SK-N-MC (cell line): Measurements from ENCODE around the gene CARMIL1.

Experiments used
- DNase-seq: peaks from one replicate; pipeline ENCODE4 v3.0.0-alpha.2; 2011; ENCODE audit warnings: low read depth, low spot score
- H3K27ac ChIP-seq: fragments of 200-600 bp; sonication (generic); 2 replicates; pipeline ENCODE4 v1.5.1; 2016; ENCODE audit warnings: mixed run types
- H3K36me3 ChIP-seq: fragments of 200-600 bp; sonication (generic); 2 replicates; pipeline ENCODE4 v1.6.1; 2017; ENCODE audit warnings: antibody characterized with exemption, low read length, mixed read lengths; ENCODE audit not compliant: insufficient read depth
- H3K4me3 ChIP-seq: fragments of 200-600 bp; sonication (generic); 2 replicates; pipeline ENCODE4 v1.5.1; 2016
- H3K9ac ChIP-seq: fragments of 200-600 bp; sonication (generic); 2 replicates; pipeline ENCODE4 v1.8.0; 2017; ENCODE audit warnings: mixed run types, mixed read lengths; ENCODE audit not compliant: insufficient read length
- H3K9me3 ChIP-seq: fragments of 200-600 bp; sonication (generic); 2 replicates; pipeline ENCODE4 v1.6.1; 2017; ENCODE audit warnings: low read depth, mild to moderate bottlenecking, antibody characterized with exemption, low read length, moderate library complexity, mixed read lengths
- EZH2 ChIP-seq: fragments of 200-600 bp; sonication (generic); IDR thresholded peaks from one replicate; pipeline ENCODE4 v1.6.1; 2017; ENCODE audit warnings: antibody characterized with exemption
- FOXP2 ChIP-seq: optimal IDR thresholded peaks from 2 replicates; pipeline ENCODE3; 2011; ENCODE audit warnings: mild to moderate bottlenecking, moderate library complexity; ENCODE audit not compliant: insufficient read depth; ENCODE audit errors: extremely low read length, control extremely low read depth
- POLR2AphosphoS5 ChIP-seq: IDR thresholded peaks from 2 replicates; pipeline ENCODE4 v1.6.1; 2012; ENCODE audit warnings: mild to moderate bottlenecking, low read depth, low read length, borderline replicate concordance

Gene CARMIL1

GRCh38 chr6:25497383-25498040 is 218.3 kb downstream of the CARMIL1 start:
- Histone ChIP-seq H3K4me3 (no peak overlapping the region), H3K27ac (no peak overlapping the region), H3K9me3 (no peaks in the 10 kb centered on the region), H3K36me3 (no peaks in the 10 kb centered on the region), H3K9ac (no peak overlapping the region)
- no peak for DNase-seq
- TF ChIP-seq FOXP2 (no peak), POLR2AphosphoS5 (no peak), EZH2 (no peak)

GRCh38 chr6:25498505-25498904 is 219.3 kb downstream of the CARMIL1 start:
- no peak for TF ChIP-seq POLR2AphosphoS5
- TF ChIP-seq EZH2: no peak
- TF ChIP-seq FOXP2: no peak

GRCh38 chr6:25499615-25500235 is 220.6 kb downstream of the CARMIL1 start:
- no peak for DNase-seq
- peak overlapping the region; percentile 67; the same call in 1 of the 2 replicates for H3K27ac ChIP-seq
- H3K9ac ChIP-seq: peak overlapping the region; percentile 48
- peak overlapping the region; percentile 31 for H3K4me3 ChIP-seq
- no peaks in the 10 kb centered on the region for H3K9me3 ChIP-seq
- no peaks in the 10 kb centered on the region for H3K36me3 ChIP-seq
- no peak for TF ChIP-seq FOXP2
- TF ChIP-seq POLR2AphosphoS5: no peak

More at GRCh38 chr6:25498505-25498904, 219.3 kb downstream of the CARMIL1 start:
- no peak overlapping the region for H3K9ac ChIP-seq
- no peak for DNase-seq
- no peak overlapping the region for H3K4me3 ChIP-seq
- H3K27ac ChIP-seq: no peak overlapping the region
- H3K36me3 ChIP-seq: no peaks in the 10 kb centered on the region
- H3K9me3 ChIP-seq: no peaks in the 10 kb centered on the region

- Histone ChIP-seq H3K27ac (no peak overlapping the region), H3K9me3 (no peaks in the 10 kb centered on the region), H3K9ac (no peak overlapping the region), H3K4me3 (peak overlapping the region; percentile 42; the same call in 1 of the 2 replicates), H3K36me3 (no peaks in the 10 kb centered on the region)
- TF ChIP-seq EZH2 (no peak), FOXP2 (no peak), POLR2AphosphoS5 (no peak)
- no peak for DNase-seq
Observed at GRCh38 chr6:25503686-25504085, 224.5 kb downstream of the CARMIL1 start.

GRCh38 chr6:25504661-25505060 is 225.5 kb downstream of the CARMIL1 start:
- H3K4me3 ChIP-seq: no peak overlapping the region
- H3K27ac ChIP-seq: no peak overlapping the region
- H3K9me3 ChIP-seq: no peaks in the 10 kb centered on the region
- H3K9ac ChIP-seq: no peak overlapping the region
- no peak for TF ChIP-seq EZH2
- no peak for TF ChIP-seq FOXP2
- TF ChIP-seq POLR2AphosphoS5: no peak
- DNase-seq: no peak
- H3K36me3 ChIP-seq: no peaks in the 10 kb centered on the region

GRCh38 chr6:25506020-25506419 is 226.8 kb downstream of the CARMIL1 start:
- Histone ChIP-seq H3K9ac (no peak overlapping the region), H3K4me3 (no peak overlapping the region), H3K36me3 (no peaks in the 10 kb centered on the region), H3K9me3 (no peaks in the 10 kb centered on the region), H3K27ac (no peak overlapping the region)
- TF ChIP-seq EZH2: no peak
- TF ChIP-seq POLR2AphosphoS5: no peak
- TF ChIP-seq FOXP2: no peak
- no peak for DNase-seq

- Histone ChIP-seq H3K27ac (no peak overlapping the region), H3K9me3 (no peaks in the 10 kb centered on the region), H3K4me3 (no peak overlapping the region), H3K36me3 (no peaks in the 10 kb centered on the region), H3K9ac (no peak overlapping the region)
- DNase-seq: no peak
- TF ChIP-seq EZH2: no peak
- TF ChIP-seq FOXP2: no peak
- no peak for TF ChIP-seq POLR2AphosphoS5
Observed at GRCh38 chr6:25508051-25508450, 228.9 kb downstream of the CARMIL1 start.

GRCh38 chr6:25511376-25511775 is 232.2 kb downstream of the CARMIL1 start:
- TF ChIP-seq EZH2 (no peak), FOXP2 (no peak), POLR2AphosphoS5 (no peak)

More at GRCh38 chr6:25511376-25511775, 232.2 kb downstream of the CARMIL1 start:
- H3K27ac ChIP-seq: no peak overlapping the region
- H3K36me3 ChIP-seq: no peaks in the 10 kb centered on the region
- no peak overlapping the region for H3K4me3 ChIP-seq
- no peak for DNase-seq
- H3K9me3 ChIP-seq: no peaks in the 10 kb centered on the region
- H3K9ac ChIP-seq: no peak overlapping the region
